SK-N-DZ (cell line): ENCODE measurements around the gene COL1A1.

Experiments
- DNase-seq: peaks from one replicate; pipeline ENCODE4 v3.0.0-alpha.2; 2015; ENCODE audit warnings: low spot score

Gene COL1A1

GRCh38 chr17:50213026-50214022 lies 11.9 kb upstream of the COL1A1 start:
- DNase-seq, result no peak

DNA sequence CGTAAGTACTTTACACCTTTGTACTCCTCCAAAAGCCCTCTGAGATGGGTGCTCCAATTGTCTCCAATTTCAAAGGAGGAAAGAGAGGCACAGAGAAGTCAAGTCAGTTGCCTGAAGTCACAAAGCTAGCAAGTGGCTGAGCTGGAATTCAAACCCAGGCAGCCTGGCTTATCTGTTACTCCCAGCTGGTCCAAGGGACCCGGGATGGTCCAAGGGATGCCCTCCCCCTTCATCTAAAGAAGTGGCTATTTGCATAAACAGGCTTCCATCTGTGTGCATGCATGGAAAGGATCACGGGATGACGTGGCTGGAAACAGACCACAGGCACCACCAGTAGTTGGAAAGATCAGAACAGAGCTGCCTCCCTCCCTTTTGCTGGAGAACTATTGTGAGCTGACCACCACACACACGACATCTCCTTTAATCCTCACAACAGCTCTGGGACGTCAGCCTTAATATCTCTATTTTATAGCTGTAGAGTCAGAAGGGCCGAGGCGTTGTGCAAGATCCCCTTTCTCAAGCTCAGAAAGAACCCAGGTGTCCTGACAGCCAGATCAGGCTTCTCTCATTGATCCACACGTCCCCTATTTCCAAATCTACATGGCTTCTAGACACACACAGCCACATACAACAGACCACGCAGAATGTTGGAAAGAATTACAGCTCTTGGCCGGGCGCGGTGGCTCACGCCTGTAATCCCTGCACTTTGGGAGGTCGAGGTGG lies 10.9 kb upstream of the COL1A1 start:
- DNase-seq, result no peak

GRCh38 chr17:50211249-50212120 lies 10.1 kb upstream of the COL1A1 start:
- DNase-seq, result no peak

- DNase-seq, result peak; percentile 45
Observed at GRCh38 chr17:50210240-50211225, 9.1 kb upstream of the COL1A1 start.

DNA sequence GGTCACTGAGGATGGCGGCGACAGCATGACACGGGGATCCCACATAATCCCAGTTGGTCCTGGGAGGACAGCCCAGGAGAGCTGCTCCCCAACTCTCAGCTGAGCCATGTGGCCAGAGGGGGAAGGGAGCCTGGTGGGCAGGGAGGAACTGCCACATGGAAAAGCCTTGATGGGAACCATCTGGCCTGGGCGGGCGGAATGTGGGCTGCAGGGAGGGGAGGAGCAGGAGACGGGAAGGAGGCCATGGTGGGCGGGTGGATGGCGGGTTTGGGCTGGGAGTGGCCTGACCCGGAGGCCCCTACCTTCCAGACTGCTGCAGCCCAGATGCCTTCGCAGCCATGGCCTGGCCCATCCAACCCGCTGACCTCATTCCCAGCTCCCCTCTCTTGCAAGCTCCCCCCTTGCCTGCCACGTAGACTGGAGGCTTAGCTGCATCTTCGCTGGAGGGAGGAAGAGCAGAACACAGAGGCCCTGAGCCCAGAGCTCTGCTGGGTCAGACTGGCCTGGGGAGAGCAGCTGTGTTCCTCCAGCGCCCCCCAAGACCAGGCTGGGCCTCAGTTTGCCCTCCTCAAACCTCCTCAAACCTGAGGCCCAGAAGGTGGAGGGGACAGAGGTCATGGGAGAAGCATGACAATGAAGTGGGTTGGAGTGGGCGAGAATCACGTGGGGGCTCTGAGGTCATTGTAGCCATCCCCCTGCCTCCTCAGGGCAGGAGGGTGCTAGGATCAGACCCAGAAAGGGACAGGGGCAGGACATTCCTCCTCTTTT lies 8.2 kb upstream of the COL1A1 start:
- peak; percentile 77 for DNase-seq

DNA sequence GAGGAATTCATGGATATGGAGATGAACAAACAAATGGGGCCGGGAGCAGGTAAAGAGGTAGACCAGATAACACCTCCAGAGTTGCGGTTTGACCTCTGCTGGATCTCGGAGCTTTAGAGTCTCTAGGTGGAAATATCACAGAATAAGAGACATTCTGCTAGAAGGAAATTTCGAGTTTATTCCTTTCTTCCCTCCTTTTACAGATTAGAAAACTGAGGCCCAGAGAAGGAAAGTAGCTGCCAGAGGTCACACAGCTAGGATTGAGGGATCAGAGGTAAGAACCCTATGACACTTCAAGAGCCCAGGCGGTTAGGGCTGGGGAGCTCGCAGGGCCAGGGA lies 7.7 kb upstream of the COL1A1 start:
- DNase-seq, result no peak

- DNase-seq, result peak; percentile 41
Observed at GRCh38 chr17:50208611-50209061, 7.2 kb upstream of the COL1A1 start.

- no peak for DNase-seq
Observed at GRCh38 chr17:50207792-50208567, 6.5 kb upstream of the COL1A1 start.

GRCh38 chr17:50207315-50207714 lies 5.9 kb upstream of the COL1A1 start:
- DNase-seq, result no peak

- peak; percentile 73 for DNase-seq
Observed at GRCh38 chr17:50206604-50207293, 5.3 kb upstream of the COL1A1 start.

DNA sequence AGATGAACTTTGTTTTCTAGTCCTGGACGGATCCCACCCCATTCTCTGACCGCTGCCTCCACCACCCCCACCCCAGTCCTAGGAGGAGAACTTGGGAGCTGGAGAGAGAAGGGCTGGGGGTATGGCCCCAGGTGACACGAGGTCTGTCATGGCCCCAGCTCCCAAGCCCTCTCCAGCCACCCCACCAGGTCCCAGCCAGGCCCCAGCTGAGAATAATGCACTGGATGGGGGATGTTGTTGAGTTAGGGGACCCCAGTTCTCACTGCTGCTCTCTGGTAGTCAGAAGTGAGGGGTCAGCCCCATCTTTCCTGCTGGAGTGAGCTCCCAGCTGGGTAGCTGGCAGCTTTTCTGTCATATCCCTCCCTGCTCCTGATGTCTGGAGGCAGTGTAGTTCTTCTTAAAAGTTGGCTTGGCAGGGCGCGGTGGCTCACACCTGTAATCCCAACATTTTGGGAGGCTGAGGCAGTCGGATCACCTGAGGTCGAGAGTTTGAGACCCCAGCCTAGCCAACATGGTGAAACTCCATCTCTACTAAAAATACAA lies 4.6 kb upstream of the COL1A1 start:
- no peak for DNase-seq

GRCh38 chr17:50205111-50205962 lies 3.9 kb upstream of the COL1A1 start:
- no peak for DNase-seq

DNA sequence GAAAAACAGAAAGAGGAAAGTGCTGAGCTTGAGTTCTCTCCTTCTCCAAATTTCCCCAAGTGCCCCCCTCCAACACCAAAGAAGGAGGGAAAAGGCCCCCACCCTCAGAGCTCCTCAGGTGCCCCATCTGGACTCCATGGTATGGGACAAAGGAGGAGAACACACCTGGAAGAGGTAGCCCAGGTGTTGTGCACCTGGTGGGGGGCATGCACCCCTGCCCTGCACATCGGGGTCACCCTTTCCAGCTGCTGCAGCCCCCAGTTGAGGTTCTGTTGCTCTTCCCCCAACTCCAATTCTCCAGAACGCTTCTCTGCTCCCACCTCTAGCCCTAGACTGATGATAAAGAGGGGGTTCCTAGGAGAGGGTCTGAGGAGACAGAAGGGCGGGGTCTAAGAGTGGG lies 3.0 kb upstream of the COL1A1 start:
- no peak for DNase-seq

- no peak for DNase-seq
Observed at GRCh38 chr17:50203604-50204345, 2.3 kb upstream of the COL1A1 start.

DNA sequence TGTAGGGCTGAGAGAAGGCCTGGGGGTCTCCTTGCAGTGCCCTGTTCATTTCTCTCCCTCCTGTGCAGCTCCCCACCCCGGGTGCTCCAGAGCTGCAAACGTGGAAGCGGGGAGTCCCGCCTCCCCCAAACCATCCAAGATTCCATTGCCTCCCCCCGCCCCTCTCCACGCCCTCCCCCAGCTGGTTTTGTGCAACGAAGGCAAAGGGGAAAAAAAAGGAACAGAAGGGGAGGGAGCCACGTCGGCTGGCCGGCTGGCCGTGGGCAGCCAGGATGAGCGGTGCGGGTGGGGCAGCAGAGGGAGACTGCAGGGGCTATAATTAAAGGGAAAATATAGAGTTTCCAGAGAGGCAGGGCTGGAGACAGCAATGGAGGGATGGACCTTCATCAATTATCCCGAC lies 1.7 kb upstream of the COL1A1 start:
- no peak for DNase-seq
